Stimulated activated CD4-positive, alpha-beta T cell treated with anti-CD3 and anti-CD28 coated beads, Interleukin-4, amount 100 ng/mL, for 1 hour (primary cell): Measurements from ENCODE around the gene ZNF618.
"Not testable (repeated sequence)": the region's sequence is repeated elsewhere in the genome, so short reads cannot be mapped to it uniquely, and the experiment has no call there.

Experiments
- DNase-seq: peaks from one replicate; pipeline ENCODE4 v3.0.0-alpha.2; 2020

ZNF618 gene

GRCh38 chr9:114029311-114030170 lies 153.4 kb downstream of the ZNF618 start:
- no peak for DNase-seq

GRCh38 chr9:114030364-114030763 lies 154.3 kb downstream of the ZNF618 start:
- DNase-seq = no peak

GRCh38 chr9:114031037-114031630 lies 155.0 kb downstream of the ZNF618 start:
- no peak for DNase-seq

- DNase-seq = no peak
Observed at GRCh38 chr9:114031948-114032840, 156.1 kb downstream of the ZNF618 start.

- DNase-seq = no peak
Observed at GRCh38 chr9:114033397-114034103, 157.4 kb downstream of the ZNF618 start.

- no peak for DNase-seq
Observed at GRCh38 chr9:114034196-114034595, 158.1 kb downstream of the ZNF618 start.

- no peak for DNase-seq
Observed at GRCh38 chr9:114034661-114035062, 158.6 kb downstream of the ZNF618 start.

- no peak for DNase-seq
Observed at GRCh38 chr9:114035221-114035844, 159.2 kb downstream of the ZNF618 start.

GRCh38 chr9:114035845-114036801 lies 160.0 kb downstream of the ZNF618 start:
- DNase-seq = no peak

- DNase-seq = no peak
Observed at GRCh38 chr9:114037249-114037648, 161.1 kb downstream of the ZNF618 start.

- DNase-seq = no peak
Observed at GRCh38 chr9:114037961-114038723, 162.0 kb downstream of the ZNF618 start.

- DNase-seq = no peak
Observed at GRCh38 chr9:114038724-114039313, 162.7 kb downstream of the ZNF618 start.

GRCh38 chr9:114039484-114039883 lies 163.4 kb downstream of the ZNF618 start:
- no peak for DNase-seq

GRCh38 chr9:114043660-114044059 lies 167.6 kb downstream of the ZNF618 start:
- DNase-seq = not testable (repeated sequence)

GRCh38 chr9:114046237-114046755 lies 170.2 kb downstream of the ZNF618 start:
- DNase-seq = no peak

GRCh38 chr9:114046875-114047274 lies 170.8 kb downstream of the ZNF618 start:
- DNase-seq = no peak

- DNase-seq = no peak
Observed at GRCh38 chr9:114047717-114048116, 171.6 kb downstream of the ZNF618 start.

GRCh38 chr9:114048533-114049415 lies 172.7 kb downstream of the ZNF618 start:
- no peak for DNase-seq
